Lower leg skin (tissue), 3 donors: ENCODE measurements around the gene SERINC5.

Experiments
- POLR2A ChIP-seq, 2 donors: fragments of 450-650 bp; IDR thresholded peaks; one replicate each; pipeline ENCODE4 v1.6.1; 2016 to 2017; ENCODE audit warnings: antibody characterized with exemption in 2 of 2, mild to moderate bottlenecking in 1 of 2, moderate library complexity in 1 of 2
- TF ChIP-seq, protein P1 (sequence below), 3 donors: fragments of 450-650 bp; IDR thresholded peaks; one replicate each; pipeline ENCODE4 v1.5.1; 2016; ENCODE audit warnings: antibody characterized with exemption in 3 of 3, mild to moderate bottlenecking in 3 of 3, moderate library complexity in 2 of 3

DNA sequence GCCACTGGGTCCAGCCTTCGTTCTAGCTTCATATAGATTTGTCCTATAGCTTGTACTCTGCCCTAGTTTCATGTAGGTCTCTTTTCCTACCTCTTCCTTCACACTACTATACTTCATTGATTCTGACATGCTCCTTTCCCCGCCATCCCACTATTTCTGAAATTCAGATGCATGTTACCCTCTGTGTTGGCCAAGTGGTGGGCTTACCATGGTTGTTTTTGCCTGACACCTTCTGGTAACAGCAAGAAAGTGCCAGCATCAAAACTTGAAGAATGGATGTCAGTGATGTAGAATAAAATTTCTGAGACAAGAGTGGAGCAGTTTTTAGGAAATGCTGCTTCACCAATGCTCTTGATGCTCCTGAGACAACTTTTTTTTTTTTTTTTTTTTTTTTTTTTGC lies 19.5 kb upstream of the SERINC5 start:
- TF ChIP-seq, protein P1, sequence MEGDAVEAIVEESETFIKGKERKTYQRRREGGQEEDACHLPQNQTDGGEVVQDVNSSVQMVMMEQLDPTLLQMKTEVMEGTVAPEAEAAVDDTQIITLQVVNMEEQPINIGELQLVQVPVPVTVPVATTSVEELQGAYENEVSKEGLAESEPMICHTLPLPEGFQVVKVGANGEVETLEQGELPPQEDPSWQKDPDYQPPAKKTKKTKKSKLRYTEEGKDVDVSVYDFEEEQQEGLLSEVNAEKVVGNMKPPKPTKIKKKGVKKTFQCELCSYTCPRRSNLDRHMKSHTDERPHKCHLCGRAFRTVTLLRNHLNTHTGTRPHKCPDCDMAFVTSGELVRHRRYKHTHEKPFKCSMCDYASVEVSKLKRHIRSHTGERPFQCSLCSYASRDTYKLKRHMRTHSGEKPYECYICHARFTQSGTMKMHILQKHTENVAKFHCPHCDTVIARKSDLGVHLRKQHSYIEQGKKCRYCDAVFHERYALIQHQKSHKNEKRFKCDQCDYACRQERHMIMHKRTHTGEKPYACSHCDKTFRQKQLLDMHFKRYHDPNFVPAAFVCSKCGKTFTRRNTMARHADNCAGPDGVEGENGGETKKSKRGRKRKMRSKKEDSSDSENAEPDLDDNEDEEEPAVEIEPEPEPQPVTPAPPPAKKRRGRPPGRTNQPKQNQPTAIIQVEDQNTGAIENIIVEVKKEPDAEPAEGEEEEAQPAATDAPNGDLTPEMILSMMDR (IDR thresholded peaks at IDR 0.05): no peak
- TF ChIP-seq POLR2A (IDR thresholded peaks at IDR 0.05): no peak
